GM12878 (cell line): ENCODE measurements around the gene SMAD5. TPM values are rescaled to one million over a fixed set of nuclear protein-coding genes. Genes with fewer than 3 reads are reported as not detected.

Experiments used
- ATAC-seq: fragments of 200-7000 bp; cut with Tn5 transposase; 3 replicates; pipeline ENCODE4 v1.9.1; 2020; ENCODE audit warnings: mild to moderate bottlenecking, moderate library complexity
- BruUV-seq: library from RNA; stranded (reverse); fragments of 400-500 nt; replicated peaks from 2 replicates; lab custom pipeline; 2021; lab: Mats Ljungman, UMichigan
- CTCF ChIA-PET: fragments of 300-600 bp; sonication (Branson Sonifier 250); formaldehyde crosslinking; extraction: SDS; loops from one replicate; lab custom pipeline; 2021; ENCODE audit warnings: inconsistent platforms; lab: Yijun Ruan, JAX
- POLR2A ChIA-PET: fragments of 350-600 bp; formaldehyde crosslinking; extraction: SDS; loops from one replicate; lab custom pipeline; 2021; ENCODE audit warnings: inconsistent platforms; lab: Charles Lee
- RAD21 ChIA-PET: fragments of 300-600 bp; sonication (Branson Sonifier 250); formaldehyde crosslinking; loops from one replicate; lab custom pipeline; 2023; ENCODE audit warnings: antibody characterized with exemption; ENCODE audit not compliant: unreplicated experiment; lab: Charles Lee
- SMC1A ChIA-PET: fragments of 300-600 bp; sonication (Branson Sonifier 250); formaldehyde crosslinking; loops from one replicate; lab custom pipeline; 2023; ENCODE audit not compliant: unreplicated experiment, uncharacterized antibody; lab: Charles Lee
- DNase-seq: peaks from one replicate; pipeline ENCODE4 v3.0.0-alpha.2; 2011; ENCODE audit warnings: low read depth, low spot score
- FAIRE-seq: peaks from 3 replicates; lab custom pipeline; 2011; peaks lifted over from hg19 to GRCh38; lab: Jason Lieb, UNC
- H2AFZ ChIP-seq: 2 replicates; pipeline ENCODE4 v1.6.0; 2011; ENCODE audit warnings: low read depth, low read length, control low read depth; ENCODE audit not compliant: control insufficient read depth
- H3K27ac ChIP-seq: 2 replicates; pipeline ENCODE4 v1.5.1; 2011; ENCODE audit warnings: control low read depth; ENCODE audit not compliant: control insufficient read depth, insufficient read depth
- H3K27me3 ChIP-seq, 2 experiments: replicated peaks in 1 of 2; 2 replicates each; pipeline versions ENCODE4 v1.6.0 to v1.6.1; 2011; ENCODE audit warnings: low read length in 1 of 2; ENCODE audit not compliant: control insufficient read depth in 2 of 2, insufficient read depth in 2 of 2
- H3K36me3 ChIP-seq, 2 experiments: 2 replicates each; pipeline ENCODE4 v1.5.1; 2011; ENCODE audit warnings: low read length in 1 of 2; ENCODE audit not compliant: control insufficient read depth in 2 of 2, insufficient read depth in 2 of 2
- H3K4me1 ChIP-seq: 2 replicates; pipeline ENCODE4 v1.6.1; 2011; ENCODE audit warnings: mild to moderate bottlenecking, low read length, moderate library complexity, mixed read lengths; ENCODE audit not compliant: control insufficient read depth, insufficient read depth
- H3K4me2 ChIP-seq: 2 replicates; pipeline ENCODE4 v1.6.0; 2011; ENCODE audit warnings: control low read depth; ENCODE audit not compliant: control insufficient read depth, insufficient read depth
- H3K4me3 ChIP-seq: fragments of 200-600 bp; sonication (generic); 2 replicates; pipeline ENCODE4 v1.5.1; 2016
- H3K79me2 ChIP-seq: 2 replicates; pipeline ENCODE4 v1.6.0; 2011; ENCODE audit warnings: low read length; ENCODE audit not compliant: control insufficient read depth, insufficient read depth
- H3K9ac ChIP-seq: 2 replicates; pipeline ENCODE4 v1.8.0; 2011; ENCODE audit warnings: low read length, control low read depth, mixed read lengths; ENCODE audit not compliant: control insufficient read depth, insufficient read depth
- H3K9me3 ChIP-seq: replicated peaks from 3 replicates; pipeline ENCODE4 v1.5.1; 2011; ENCODE audit warnings: mild to moderate bottlenecking, low read length; ENCODE audit not compliant: control insufficient read depth, insufficient read depth
- H4K20me1 ChIP-seq: 2 replicates; pipeline ENCODE4 v1.6.0; 2011; ENCODE audit not compliant: control insufficient read depth, insufficient read depth
- CEBPB ChIP-seq, 2 experiments: fragments of 150-350 bp in 1 of 2; IDR thresholded peaks; 2 replicates each; pipeline ENCODE4 v1.6.1; 2012 to 2014; ENCODE audit warnings: low read depth in 2 of 2, low read length in 2 of 2, borderline replicate concordance in 1 of 2, inconsistent platforms in 1 of 2
- EP300 ChIP-seq, 2 experiments: fragments of 150-350 bp in 1 of 2; IDR thresholded peaks; 2 replicates each; pipeline ENCODE4 v1.6.1; 2011 to 2012; ENCODE audit warnings: low read depth in 2 of 2, low read length in 2 of 2, borderline replicate concordance in 1 of 2, improper control_type of control experiment in 1 of 2, inconsistent platforms in 1 of 2; ENCODE audit not compliant: control insufficient read depth in 1 of 2
- ESRRA ChIP-seq: IDR thresholded peaks from 2 replicates; pipeline ENCODE4 v1.6.1; 2012; ENCODE audit warnings: mild to moderate bottlenecking, low read length, improper control_type of control experiment
- NRF1 ChIP-seq: conservative IDR thresholded peaks from 2 replicates; pipeline ENCODE4 v1.6.1; 2011; ENCODE audit warnings: mild to moderate bottlenecking, low read depth, low read length, improper control_type of control experiment
- RAD21 ChIP-seq: IDR thresholded peaks from 2 replicates; pipeline ENCODE4 v1.6.1; 2011; ENCODE audit warnings: mild to moderate bottlenecking, low read depth, low read length, moderate library complexity; ENCODE audit not compliant: insufficient read depth
- SIX5 ChIP-seq: IDR thresholded peaks from 2 replicates; pipeline ENCODE4 v1.6.1; 2011; ENCODE audit warnings: mild to moderate bottlenecking, low read depth, low read length, moderate library complexity; ENCODE audit not compliant: severe bottlenecking
- STAT1 ChIP-seq: fragments of 450-650 bp; conservative IDR thresholded peaks from 2 replicates; pipeline ENCODE4 v1.6.1; 2014; ENCODE audit warnings: antibody characterized with exemption, mild to moderate bottlenecking
- TARDBP ChIP-seq: IDR thresholded peaks from 2 replicates; pipeline ENCODE4 v1.6.1; 2016; ENCODE audit warnings: borderline replicate concordance
- ZNF24 ChIP-seq: fragments of 450-650 bp; IDR thresholded peaks from 2 replicates; pipeline ENCODE4 v1.6.1; 2017; ENCODE audit warnings: antibody characterized with exemption, mild to moderate bottlenecking
- WGBS: methylation state at CpG from one replicate; pipeline ENCODE4 v1.1.6; 2016; ENCODE audit warnings: low lambda C conversion rate; ENCODE audit not compliant: insufficient replicate concordance, insufficient coverage; ENCODE audit errors: missing lambda C conversion rate; 5-methylcytosine and 5-hydroxymethylcytosine counted together
- in situ Hi-C: fragments of 300-500 bp; cut with MboI; formaldehyde crosslinking; loops from 9 replicates; pipeline ENCODE4 v1.14.3; 2018; ENCODE audit warnings: mixed read lengths
- intact Hi-C: fragments of 100-400 bp; cut with micrococcal nuclease; formaldehyde crosslinking; loops from one replicate; pipeline ENCODE4 v1.14.2; 2022; ENCODE audit not compliant: unreplicated experiment
- polyA plus RNA-seq, 11 experiments: library from polyadenylated mRNA; depleted of rRNA in 4 of 11; unstranded in 6 of 11; stranded (reverse) in 5 of 11; fragments of >200 nt; fragmentation: Nextera tagmentation in 4 of 11; fragmentation: Illumina TruSeq in 1 of 11; extraction: Ambion mirVana in 4 of 11; extraction: Trizol in 1 of 11; gene quantifications; 1 replicate in 1 of 11; 2 replicates in 10 of 11; pipeline versions ENCODE4 v1.2.1 to v1.2.3, GENCODE V29; 2011 to 2016; ENCODE audit warnings: inconsistent platforms in 2 of 11, missing spikeins in 2 of 11, low read depth in 1 of 11
- total RNA-seq, 4 experiments: library from RNA; depleted of rRNA in 3 of 4; stranded (reverse); fragments of >200 nt in 3 of 4; fragmentation: Illumina TruSeq in 1 of 4; extraction: Trizol in 1 of 4; gene quantifications; 2 replicates each; pipeline versions ENCODE4 v1.2.1 to v1.2.3, GENCODE V29; 2013 to 2021
- TF ChIP-seq, protein P1 (sequence below): fragments of 450-650 bp; conservative IDR thresholded peaks from 2 replicates; pipeline ENCODE4 v1.6.1; 2017; ENCODE audit warnings: mild to moderate bottlenecking, moderate library complexity
- TF ChIP-seq, protein P2 (sequence below): fragments of 450-650 bp; formaldehyde crosslinking; IDR thresholded peaks from 2 replicates; pipeline ENCODE4 v1.4.0; 2022; ENCODE audit warnings: mild to moderate bottlenecking, moderate library complexity

SMAD5 gene
- total and polyA plus RNA-seq, 10 of the 15 experiments (the other 5 are each of a cell fraction or from before 2014, with no cell fraction given) = 3.6 to 40.6 (median 11.7) TPM

DNA sequence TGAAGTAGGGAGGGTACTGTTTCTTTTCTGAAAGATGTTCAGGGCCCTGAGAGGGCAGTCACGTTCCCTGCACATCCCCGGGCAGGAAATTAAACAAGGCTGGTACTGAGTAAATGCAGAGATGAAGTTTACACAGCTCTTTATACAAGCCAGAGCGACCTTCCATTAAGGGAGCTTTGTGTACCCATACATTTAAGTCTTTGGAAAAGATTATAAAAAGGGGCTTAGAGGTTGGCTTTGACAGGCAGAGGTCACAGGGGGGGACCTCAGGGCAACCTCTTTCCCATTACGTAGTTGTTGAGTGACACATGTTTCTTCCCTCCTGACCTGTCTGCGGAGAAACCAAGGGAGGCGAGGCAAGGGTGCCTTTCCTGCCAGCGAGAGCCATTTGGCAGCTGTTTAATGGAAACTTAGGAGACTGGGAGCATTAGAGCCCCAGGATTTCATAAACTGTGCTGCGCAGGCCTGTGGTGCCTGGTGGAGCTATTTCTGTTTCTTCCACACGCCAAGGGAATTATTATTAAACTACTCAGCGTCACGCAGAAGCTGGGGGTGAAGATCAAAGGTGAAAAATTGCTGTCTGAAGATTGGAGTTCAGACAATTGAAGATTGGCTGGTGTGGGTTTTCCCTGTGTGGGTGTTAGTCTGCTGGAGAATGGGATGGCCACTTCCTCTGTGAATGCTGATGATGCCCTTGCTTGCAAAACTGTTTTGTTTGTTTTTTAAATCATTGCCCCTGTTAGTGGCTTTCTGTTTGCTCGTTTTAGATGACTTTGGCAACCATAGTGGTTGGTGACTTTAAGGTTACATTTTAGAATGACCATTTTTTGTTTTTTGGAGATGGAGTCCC is 63.6 kb downstream of the SMAD5 start (continued):
- no peak for TF ChIP-seq EP300 (IDR thresholded peaks at IDR 0.05; ENCODE audit: borderline replicate concordance in 1 of 2, control insufficient read depth in 1 of 2, low read depth in 2 of 2, low read length in 2 of 2)
- no peak for TF ChIP-seq STAT1
- no peak for TF ChIP-seq CEBPB (IDR thresholded peaks at IDR 0.05; ENCODE audit: borderline replicate concordance in 1 of 2, low read depth in 2 of 2, low read length in 2 of 2)
- no peak for TF ChIP-seq SIX5

DNA sequence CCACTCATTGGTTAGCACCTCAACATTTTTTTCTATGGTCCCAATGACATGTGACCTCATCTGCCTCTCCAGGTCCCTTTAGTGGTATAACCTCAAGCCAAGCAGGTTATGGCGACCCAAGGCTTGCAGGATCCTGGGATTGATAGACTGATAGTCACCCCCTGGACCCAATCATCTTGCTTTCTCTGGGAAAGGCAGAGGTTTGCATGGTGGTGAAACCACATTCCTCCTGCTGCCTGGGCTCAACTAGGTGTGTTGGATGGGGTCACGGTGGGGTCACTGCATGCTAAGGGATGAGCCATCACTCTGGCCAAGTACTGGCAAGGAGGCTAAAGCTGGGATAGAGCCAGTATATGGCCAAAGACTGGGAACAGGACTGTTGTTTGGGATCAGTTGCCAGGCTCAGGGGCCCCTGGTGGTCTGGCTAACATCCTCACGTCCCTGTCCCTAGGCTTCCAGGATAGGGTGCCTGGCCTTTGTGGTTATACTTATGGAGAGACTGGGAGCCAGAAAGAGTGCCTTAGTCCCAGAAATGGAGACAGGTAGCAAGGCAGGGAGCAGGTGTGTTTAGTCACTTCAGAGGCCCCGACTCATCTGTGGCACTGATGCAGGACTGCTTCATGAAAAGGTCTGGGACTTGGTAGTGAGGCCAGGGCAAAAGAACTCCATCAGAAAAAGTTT is 65.0 kb downstream of the SMAD5 start:
- FAIRE-seq = no peak
- CTCF ChIA-PET = no interaction called here

More for the DNA sequence above, 65.0 kb downstream of the SMAD5 start:
- Histone ChIP-seq H3K4me3 (no peak overlapping the region), H3K27me3 (peaks cover 0 to 7% of the 10 kb centered on the region in 2 experiments; a peak in 3 of 4 replicates), H2AFZ (no peak overlapping the region), H3K9me3 (no peaks in the 10 kb centered on the region), H3K9ac (no peak overlapping the region), H3K27ac (no peak overlapping the region), H3K36me3 (no peaks in the 10 kb centered on the region), H3K79me2 (no peaks in the 10 kb centered on the region), H4K20me1 (no peaks in the 10 kb centered on the region), H3K4me2 (no peak overlapping the region), H3K4me1 (no peaks in the 10 kb centered on the region)
- intact Hi-C loops (no loop called here), in situ Hi-C loops (no loop called here)
- SMC1A ChIA-PET = no interaction called here
- 17% methylated on average over 4 of the region's 4 CpGs for WGBS
- ATAC-seq (no peak), DNase-seq (no peak)
- BruUV-seq = no TSS peak
- RAD21 ChIA-PET = no interaction called here
- TF ChIP-seq, protein P1, sequence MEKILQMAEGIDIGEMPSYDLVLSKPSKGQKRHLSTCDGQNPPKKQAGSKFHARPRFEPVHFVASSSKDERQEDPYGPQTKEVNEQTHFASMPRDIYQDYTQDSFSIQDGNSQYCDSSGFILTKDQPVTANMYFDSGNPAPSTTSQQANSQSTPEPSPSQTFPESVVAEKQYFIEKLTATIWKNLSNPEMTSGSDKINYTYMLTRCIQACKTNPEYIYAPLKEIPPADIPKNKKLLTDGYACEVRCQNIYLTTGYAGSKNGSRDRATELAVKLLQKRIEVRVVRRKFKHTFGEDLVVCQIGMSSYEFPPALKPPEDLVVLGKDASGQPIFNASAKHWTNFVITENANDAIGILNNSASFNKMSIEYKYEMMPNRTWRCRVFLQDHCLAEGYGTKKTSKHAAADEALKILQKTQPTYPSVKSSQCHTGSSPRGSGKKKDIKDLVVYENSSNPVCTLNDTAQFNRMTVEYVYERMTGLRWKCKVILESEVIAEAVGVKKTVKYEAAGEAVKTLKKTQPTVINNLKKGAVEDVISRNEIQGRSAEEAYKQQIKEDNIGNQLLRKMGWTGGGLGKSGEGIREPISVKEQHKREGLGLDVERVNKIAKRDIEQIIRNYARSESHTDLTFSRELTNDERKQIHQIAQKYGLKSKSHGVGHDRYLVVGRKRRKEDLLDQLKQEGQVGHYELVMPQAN = no peak
- TF ChIP-seq, protein P2, sequence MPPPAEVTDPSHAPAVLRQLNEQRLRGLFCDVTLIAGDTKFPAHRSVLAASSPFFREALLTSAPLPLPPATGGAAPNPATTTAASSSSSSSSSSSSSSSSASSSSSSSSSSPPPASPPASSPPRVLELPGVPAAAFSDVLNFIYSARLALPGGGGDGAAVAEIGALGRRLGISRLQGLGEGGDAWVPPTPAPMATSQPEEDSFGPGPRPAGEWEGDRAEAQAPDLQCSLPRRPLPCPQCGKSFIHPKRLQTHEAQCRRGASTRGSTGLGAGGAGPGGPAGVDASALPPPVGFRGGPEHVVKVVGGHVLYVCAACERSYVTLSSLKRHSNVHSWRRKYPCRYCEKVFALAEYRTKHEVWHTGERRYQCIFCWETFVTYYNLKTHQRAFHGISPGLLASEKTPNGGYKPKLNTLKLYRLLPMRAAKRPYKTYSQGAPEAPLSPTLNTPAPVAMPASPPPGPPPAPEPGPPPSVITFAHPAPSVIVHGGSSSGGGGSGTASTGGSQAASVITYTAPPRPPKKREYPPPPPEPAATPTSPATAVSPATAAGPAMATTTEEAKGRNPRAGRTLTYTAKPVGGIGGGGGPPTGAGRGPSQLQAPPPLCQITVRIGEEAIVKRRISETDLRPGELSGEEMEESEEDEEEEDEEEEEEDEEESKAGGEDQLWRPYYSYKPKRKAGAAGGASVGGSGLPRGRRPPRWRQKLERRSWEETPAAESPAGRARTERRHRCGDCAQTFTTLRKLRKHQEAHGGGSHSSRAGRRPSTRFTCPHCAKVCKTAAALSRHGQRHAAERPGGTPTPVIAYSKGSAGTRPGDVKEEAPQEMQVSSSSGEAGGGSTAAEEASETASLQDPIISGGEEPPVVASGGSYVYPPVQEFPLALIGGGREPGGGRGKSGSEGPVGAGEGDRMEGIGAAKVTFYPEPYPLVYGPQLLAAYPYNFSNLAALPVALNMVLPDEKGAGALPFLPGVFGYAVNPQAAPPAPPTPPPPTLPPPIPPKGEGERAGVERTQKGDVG (CRISPR knock-in tag) = no peak
- TF ChIP-seq RAD21 (no peak), ESRRA (no peak), TARDBP (no peak), ZNF24 (no peak), NRF1 (no peak)
- TF ChIP-seq, all 136 proteins: peak for 0
- POLR2A ChIA-PET = no interaction called here
